ENCODE measurements around the gene ABR.

DNA sequence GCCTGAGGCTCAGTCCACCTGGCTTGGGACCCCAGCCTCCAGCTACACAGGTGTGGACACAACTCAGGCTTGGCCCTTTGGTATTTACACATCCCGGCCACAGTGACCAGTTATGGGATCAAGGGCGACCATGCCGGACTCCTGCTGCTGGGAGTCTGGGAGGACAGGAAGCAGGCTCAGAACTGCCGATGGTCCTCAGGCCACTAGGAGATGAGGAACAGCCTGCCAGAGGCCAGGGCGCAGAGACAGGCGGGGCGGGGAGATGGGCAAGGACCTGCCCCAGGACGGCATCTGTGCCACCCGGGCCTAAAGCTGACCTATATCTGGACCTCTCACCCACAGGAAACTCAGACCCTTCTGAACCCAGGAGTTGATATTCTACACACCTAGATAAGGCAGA lies 212.7 kb downstream of the ABR start:
- TF ChIP-seq POLR2A (IDR thresholded peaks at IDR 0.05; ENCODE audit: control extremely low read depth in 1 of 2, low read depth in 2 of 2, low read length in 2 of 2) (no peak), TBP (IDR thresholded peaks at IDR 0.05; ENCODE audit: low read depth, low read length) (no peak), CBX5 (IDR thresholded peaks at IDR 0.05; ENCODE audit: low read depth, low read length) (no peak), RFX5 (IDR thresholded peaks at IDR 0.05; ENCODE audit: borderline replicate concordance, low read depth, low read length) (no peak), GABPA (IDR thresholded peaks at IDR 0.05; ENCODE audit: borderline replicate concordance, insufficient read depth, low read length) (no peak), SP2 (IDR thresholded peaks at IDR 0.05; ENCODE audit: low read length) (no peak)
- TF ChIP-seq, protein P1, sequence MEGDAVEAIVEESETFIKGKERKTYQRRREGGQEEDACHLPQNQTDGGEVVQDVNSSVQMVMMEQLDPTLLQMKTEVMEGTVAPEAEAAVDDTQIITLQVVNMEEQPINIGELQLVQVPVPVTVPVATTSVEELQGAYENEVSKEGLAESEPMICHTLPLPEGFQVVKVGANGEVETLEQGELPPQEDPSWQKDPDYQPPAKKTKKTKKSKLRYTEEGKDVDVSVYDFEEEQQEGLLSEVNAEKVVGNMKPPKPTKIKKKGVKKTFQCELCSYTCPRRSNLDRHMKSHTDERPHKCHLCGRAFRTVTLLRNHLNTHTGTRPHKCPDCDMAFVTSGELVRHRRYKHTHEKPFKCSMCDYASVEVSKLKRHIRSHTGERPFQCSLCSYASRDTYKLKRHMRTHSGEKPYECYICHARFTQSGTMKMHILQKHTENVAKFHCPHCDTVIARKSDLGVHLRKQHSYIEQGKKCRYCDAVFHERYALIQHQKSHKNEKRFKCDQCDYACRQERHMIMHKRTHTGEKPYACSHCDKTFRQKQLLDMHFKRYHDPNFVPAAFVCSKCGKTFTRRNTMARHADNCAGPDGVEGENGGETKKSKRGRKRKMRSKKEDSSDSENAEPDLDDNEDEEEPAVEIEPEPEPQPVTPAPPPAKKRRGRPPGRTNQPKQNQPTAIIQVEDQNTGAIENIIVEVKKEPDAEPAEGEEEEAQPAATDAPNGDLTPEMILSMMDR (IDR thresholded peaks at IDR 0.05; ENCODE audit: control extremely low read depth in 1 of 3, insufficient read depth in 1 of 3, low read depth in 1 of 3, low read length in 3 of 3), result no peak
